Measurements from ENCODE around the gene FAM221A. TPM values are rescaled to one million over a fixed set of nuclear protein-coding genes. Genes with fewer than 3 reads are reported as not detected.
A peak's percentile ranks its signal among the peaks of the same experiment; 100 is the strongest.

FAM221A gene
- total RNA-seq, 2 experiments from 2014 or later: 1.8 to 2.8 TPM

DNA sequence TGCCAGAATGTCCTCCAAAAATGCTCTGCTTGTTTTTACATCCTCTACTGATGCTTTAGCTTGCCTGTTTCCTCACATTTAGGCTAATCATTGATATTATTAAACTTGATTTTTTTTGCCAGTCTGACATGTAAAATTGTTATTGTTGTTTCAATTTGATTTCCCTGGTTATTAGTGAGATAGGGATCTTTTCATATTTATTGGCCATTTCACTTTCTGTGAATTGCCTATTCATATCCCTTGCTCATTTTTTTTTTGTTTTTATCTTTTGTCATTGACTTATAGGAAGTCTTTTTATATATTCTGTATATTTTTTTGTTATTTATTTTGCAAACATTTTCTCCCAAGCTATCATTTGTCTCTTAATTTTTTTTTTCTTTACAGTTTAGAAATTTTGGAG is 13.2 kb downstream of the FAM221A start:
- H3K36me3 ChIP-seq (ENCODE audit: insufficient read depth, low read length): peaks cover 25% of the 10 kb centered on the region
- no peaks in the 10 kb centered on the region for H3K4me1 Mint-ChIP-seq (ENCODE audit: low read depth)
- peaks cover 5% of the 10 kb centered on the region for H3K4me1 ChIP-seq (ENCODE audit: insufficient read depth, low read length)
- no peaks in the 10 kb centered on the region for H3K9me3 Mint-ChIP-seq
- ChIA-PET POLR2A (interaction anchor here (0.6 kb wide), 1 partner anchor 11 kb away, joined by 3 read pairs; no protein-coding TSS in a partner anchor), CTCF (interaction anchor here (1.3 to 1.7 kb wide), 2 partner anchors 8 to 147 kb away, joined by 3 to 4 read pairs; no protein-coding TSS in a partner anchor)
- no peak overlapping the region for H3K4me3 ChIP-seq (ENCODE audit: low read length)
- H3K36me3 Mint-ChIP-seq (ENCODE audit: low read depth): peaks cover 56% of the 10 kb centered on the region
- TF ChIP-seq, protein P1, sequence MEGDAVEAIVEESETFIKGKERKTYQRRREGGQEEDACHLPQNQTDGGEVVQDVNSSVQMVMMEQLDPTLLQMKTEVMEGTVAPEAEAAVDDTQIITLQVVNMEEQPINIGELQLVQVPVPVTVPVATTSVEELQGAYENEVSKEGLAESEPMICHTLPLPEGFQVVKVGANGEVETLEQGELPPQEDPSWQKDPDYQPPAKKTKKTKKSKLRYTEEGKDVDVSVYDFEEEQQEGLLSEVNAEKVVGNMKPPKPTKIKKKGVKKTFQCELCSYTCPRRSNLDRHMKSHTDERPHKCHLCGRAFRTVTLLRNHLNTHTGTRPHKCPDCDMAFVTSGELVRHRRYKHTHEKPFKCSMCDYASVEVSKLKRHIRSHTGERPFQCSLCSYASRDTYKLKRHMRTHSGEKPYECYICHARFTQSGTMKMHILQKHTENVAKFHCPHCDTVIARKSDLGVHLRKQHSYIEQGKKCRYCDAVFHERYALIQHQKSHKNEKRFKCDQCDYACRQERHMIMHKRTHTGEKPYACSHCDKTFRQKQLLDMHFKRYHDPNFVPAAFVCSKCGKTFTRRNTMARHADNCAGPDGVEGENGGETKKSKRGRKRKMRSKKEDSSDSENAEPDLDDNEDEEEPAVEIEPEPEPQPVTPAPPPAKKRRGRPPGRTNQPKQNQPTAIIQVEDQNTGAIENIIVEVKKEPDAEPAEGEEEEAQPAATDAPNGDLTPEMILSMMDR (IDR thresholded peaks at IDR 0.05): no peak
- intact Hi-C loops (cut with DNase I, micrococcal nuclease): loop anchor here in 1 of 2 experiments (10.0 kb wide), 1 partner anchor 972 kb away; no protein-coding TSS in a partner anchor
- DNase-seq (no peak), ATAC-seq (ENCODE audit: poor library complexity) (no peak)
- H3K27ac Mint-ChIP-seq: no peak overlapping the region
- H3K27me3 Mint-ChIP-seq: no peaks in the 10 kb centered on the region
- no peaks in the 10 kb centered on the region for H3K9me3 ChIP-seq (ENCODE audit: control insufficient read depth in 1 of 2, insufficient read depth in 1 of 2, low read length in 2 of 2)
- H3K27ac ChIP-seq (ENCODE audit: low read depth in 1 of 2, low read length in 2 of 2): no peak overlapping the region
- no peak overlapping the region for H3K4me3 Mint-ChIP-seq
- no peaks in the 10 kb centered on the region for H3K27me3 ChIP-seq (ENCODE audit: control insufficient read depth in 1 of 2, insufficient read depth in 2 of 2, low read length in 2 of 2)

DNA sequence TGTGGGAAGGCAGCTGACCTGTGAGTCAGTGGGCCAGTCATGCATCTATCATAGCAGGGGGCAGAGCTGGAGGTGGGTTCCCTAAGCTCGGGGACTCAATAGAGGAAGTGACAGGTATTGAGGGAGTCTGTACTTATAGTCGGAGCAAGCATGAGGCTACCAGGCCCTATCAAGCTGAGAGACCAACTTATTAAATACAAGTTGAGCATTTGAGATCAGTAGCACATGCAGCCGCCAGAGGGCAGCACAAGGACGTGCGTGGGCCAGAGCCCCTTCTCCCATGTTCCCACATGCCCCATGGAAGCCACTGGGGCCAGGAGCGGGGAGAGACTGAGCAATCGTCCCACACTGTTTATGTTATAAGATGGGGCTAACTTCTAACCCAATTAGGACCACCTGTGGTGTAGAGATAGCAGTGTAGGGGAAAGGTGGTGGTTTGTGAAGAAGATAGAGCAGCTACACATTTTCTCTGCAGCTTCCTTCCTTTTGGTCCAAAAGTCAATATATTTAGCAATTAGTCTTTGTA is 17.0 kb downstream of the FAM221A start:
- Mint-ChIP-seq H3K27ac (no peak overlapping the region), H3K4me3 (no peak overlapping the region), H3K9me3 (no peaks in the 10 kb centered on the region), H3K36me3 (ENCODE audit: low read depth) (peaks cover 38% of the 10 kb centered on the region), H3K4me1 (ENCODE audit: low read depth) (no peaks in the 10 kb centered on the region), H3K27me3 (no peaks in the 10 kb centered on the region)
- POLR2A ChIA-PET: no interaction called here
- no peaks in the 10 kb centered on the region for H3K27me3 ChIP-seq (ENCODE audit: control insufficient read depth in 1 of 2, insufficient read depth in 2 of 2, low read length in 2 of 2)
- ATAC-seq (ENCODE audit: poor library complexity): peak; percentile 49
- TF ChIP-seq, protein P1 (IDR thresholded peaks at IDR 0.05): peak; percentile 70
- peaks cover 5% of the 10 kb centered on the region for H3K4me1 ChIP-seq (ENCODE audit: insufficient read depth, low read length)
- intact Hi-C loops (cut with DNase I, micrococcal nuclease): loop anchor here (5.0 to 10.0 kb wide), 2 partner anchors 890 to 968 kb away; no protein-coding TSS in a partner anchor
- H3K36me3 ChIP-seq (ENCODE audit: insufficient read depth, low read length): peaks cover 24% of the 10 kb centered on the region
- CTCF ChIA-PET: interaction anchor here (0.6 to 2.9 kb wide), 8 partner anchors 11 to 970 kb away, joined by 3 to 26 read pairs (median 5); partner anchors contain the start of gene FAM221A
- no peak overlapping the region for H3K4me3 ChIP-seq (ENCODE audit: low read length)
- no peak overlapping the region for H3K27ac ChIP-seq (ENCODE audit: low read depth in 1 of 2, low read length in 2 of 2)
- H3K9me3 ChIP-seq (ENCODE audit: control insufficient read depth in 1 of 2, insufficient read depth in 1 of 2, low read length in 2 of 2): no peaks in the 10 kb centered on the region
- DNase-seq: peak; percentile 24 to 76 (median 45)

DNA sequence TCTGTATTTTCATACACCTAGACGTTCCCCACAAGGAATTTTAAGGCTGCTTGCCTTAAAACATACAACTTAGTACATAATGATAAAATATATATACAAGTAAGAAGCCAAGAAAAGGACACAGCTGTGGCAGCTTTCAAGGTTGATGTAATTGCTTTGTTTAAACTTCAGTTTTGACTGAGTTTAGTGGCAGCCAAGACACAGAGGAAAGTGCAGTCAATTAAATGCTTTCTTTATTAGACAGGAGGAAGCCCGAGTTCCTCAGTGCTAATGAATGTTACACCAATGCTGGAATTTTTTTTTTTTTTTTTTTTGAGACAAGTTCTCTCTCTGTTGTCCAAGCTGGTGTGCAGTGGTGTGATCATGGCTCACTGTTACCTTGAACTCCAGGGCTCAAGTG is 18.8 kb downstream of the FAM221A start:
- H3K4me3 ChIP-seq (ENCODE audit: low read length): no peak overlapping the region
- H3K27ac Mint-ChIP-seq: no peak overlapping the region
- no peaks in the 10 kb centered on the region for H3K27me3 Mint-ChIP-seq
- H3K4me1 ChIP-seq (ENCODE audit: insufficient read depth, low read length): peaks cover 5% of the 10 kb centered on the region
- H3K36me3 Mint-ChIP-seq (ENCODE audit: low read depth): peaks cover 40% of the 10 kb centered on the region
- ATAC-seq (ENCODE audit: poor library complexity): no peak
- peaks cover 29% of the 10 kb centered on the region for H3K36me3 ChIP-seq (ENCODE audit: insufficient read depth, low read length)
- POLR2A ChIA-PET: no interaction called here
- no peaks in the 10 kb centered on the region for H3K9me3 ChIP-seq (ENCODE audit: control insufficient read depth in 1 of 2, insufficient read depth in 1 of 2, low read length in 2 of 2)
- CTCF ChIA-PET: interaction anchor here (0.6 to 1.2 kb wide), 3 partner anchors 19 to 971 kb away, joined by 3 to 6 read pairs (median 3); partner anchors contain the start of gene FAM221A
- H3K4me3 Mint-ChIP-seq: no peak overlapping the region
- H3K27ac ChIP-seq (ENCODE audit: low read depth in 1 of 2, low read length in 2 of 2): no peak overlapping the region
- DNase-seq: no peak
- no peaks in the 10 kb centered on the region for H3K4me1 Mint-ChIP-seq (ENCODE audit: low read depth)
- no peaks in the 10 kb centered on the region for H3K27me3 ChIP-seq (ENCODE audit: control insufficient read depth in 1 of 2, insufficient read depth in 2 of 2, low read length in 2 of 2)
- TF ChIP-seq, protein P1 (IDR thresholded peaks at IDR 0.05): no peak
- H3K9me3 Mint-ChIP-seq: no peaks in the 10 kb centered on the region
- intact Hi-C loops (cut with DNase I, micrococcal nuclease): loop anchor here (5.0 to 10.0 kb wide), 2 partner anchors 888 to 966 kb away; no protein-coding TSS in a partner anchor

Measured in CD4-positive, alpha-beta T cell (primary cell).